Adrenal gland (tissue), 12 donors: Measurements from ENCODE around the gene SETD6. TPM values are rescaled to one million over a fixed set of nuclear protein-coding genes. Genes with fewer than 3 reads are reported as not detected.

Experiments used
- DNase-seq, 7 donors: peaks; one replicate each; pipeline ENCODE4 v3.0.0-alpha.2; 2019 to 2020
- H3K27ac ChIP-seq, 5 donors: fragments of 200-600 bp; sonication (generic) in 4 of 5; 1 replicate in 3 of 5; 2 replicates in 2 of 5; pipeline versions ENCODE4 v1.5.1 to v1.8.0; 2016 to 2020; ENCODE audit warnings: mild to moderate bottlenecking in 1 of 5
- H3K27me3 ChIP-seq: fragments of 200-600 bp; 2 replicates; pipeline ENCODE4 v1.8.0; 2021
- H3K36me3 ChIP-seq, 2 donors: fragments of 200-600 bp; replicated peaks in 1 of 2; 1 replicate in 1 of 2; 2 replicates in 1 of 2; pipeline versions ENCODE4 v1.5.1 to v1.8.0; 2018 to 2022
- H3K4me1 ChIP-seq, 2 donors: fragments of 200-600 bp; replicated peaks in 1 of 2; 1 replicate in 1 of 2; 2 replicates in 1 of 2; pipeline versions ENCODE4 v1.5.1 to v1.8.0; 2018 to 2021
- H3K4me3 ChIP-seq, 4 donors: fragments of 200-600 bp; sonication (generic) in 3 of 4; one replicate each; pipeline ENCODE4 v1.5.1; 2016 to 2018
- H3K9me3 ChIP-seq, 3 donors: fragments of 200-600 bp; sonication (generic) in 1 of 3; replicated peaks in 1 of 3; 1 replicate in 2 of 3; 2 replicates in 1 of 3; pipeline versions ENCODE4 v1.5.1 to v1.8.0; 2016 to 2021
- POLR2A ChIP-seq, 2 donors: fragments of 450-650 bp; IDR thresholded peaks; one replicate each; pipeline ENCODE4 v1.6.1; 2017; ENCODE audit warnings: antibody characterized with exemption in 2 of 2, mild to moderate bottlenecking in 2 of 2, moderate library complexity in 1 of 2
- WGBS, 4 donors: extraction: QIAGEN DNeasy Blood & Tissue Kit in 2 of 4; methylation state at CpG; one replicate each; pipeline versions ENCODE4 v1.1.5 to v1.1.7; 2013 to 2017; 5-methylcytosine and 5-hydroxymethylcytosine counted together
- intact Hi-C, 2 donors: fragments of 100-400 bp; cut with DNase I; formaldehyde crosslinking; loops; one replicate each; pipeline versions ENCODE4 v1.14.1 to v1.15.0; 2022 to 2023
- polyA plus RNA-seq, 3 donors: library from polyadenylated mRNA; stranded (reverse); fragments of 200-250 nt in 2 of 3; fragments of 350-450 nt in 1 of 3; fragmentation: Illumina TruSeq in 1 of 3; extraction: RNeasy Lipid Tissue Mini Kit (QIAGEN cat#74804) in 1 of 3; gene quantifications; one replicate each; pipeline ENCODE4 v1.2.3, GENCODE V29; 2013 to 2014
- total RNA-seq, 9 donors: library from RNA; depleted of rRNA in 4 of 9; stranded (reverse); fragments of >200 nt in 4 of 9; fragments of 120-200 nt in 1 of 9; fragmentation: NEBNext Ultra II Directional in 1 of 9; extraction: Animal tissue kit (Norgen Biotek cat#: 25700) in 1 of 9; gene quantifications; one replicate each; pipeline versions ENCODE4 v1.1.0 to v1.2.4, GENCODE V29; 2013 to 2023
- TF ChIP-seq, protein P1 (sequence below), 6 experiments: fragments of 450-650 bp in 4 of 6; fragments of 200-600 bp in 2 of 6; sonication (generic) in 1 of 6; IDR thresholded peaks; 1 replicate in 5 of 6; 2 replicates in 1 of 6; pipeline versions ENCODE4 v1.5.1 to v1.8.0; 2016 to 2021; ENCODE audit warnings: antibody characterized with exemption in 6 of 6, mild to moderate bottlenecking in 2 of 6, moderate library complexity in 1 of 6
- donor health status: healthy with polysubstance abuse.
- donor health status: Bipolar disorder and iron deficiency.
- donor health status: DM: yes; HTN: yes; CAD: no.
- donor health status: DM: no; HTN: no; CAD: no.
- donor health status: DM: no; HTN: no; CAD: no.
- donor health status: DM: yes; HTN: yes; CAD: no.

The SETD6 gene
- total and polyA plus RNA-seq, 12 donors = 14.4 to 53.8 (median 25.8) TPM

DNA sequence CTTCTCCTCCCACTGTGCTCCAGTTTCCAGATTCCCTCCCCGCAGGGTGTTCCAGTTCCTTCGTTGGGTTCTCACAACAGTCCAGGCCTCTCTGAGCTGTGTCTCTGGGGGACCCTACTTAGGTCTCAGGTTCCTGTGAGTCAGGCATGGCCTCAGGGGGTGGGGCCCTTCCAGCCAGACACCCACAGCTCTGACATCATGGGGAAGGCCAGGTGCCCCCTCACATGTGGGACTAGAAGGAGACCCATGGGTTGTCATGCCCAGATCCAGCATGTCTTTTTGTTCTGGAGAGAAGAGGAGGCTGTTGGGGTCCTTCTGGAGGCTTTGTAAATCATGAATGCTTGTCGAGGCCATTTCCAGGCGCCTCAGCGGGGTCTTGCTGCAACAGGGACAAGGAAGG lies 47.4 kb upstream of the SETD6 start:
- peaks cover 35 to 59% of the 10 kb centered on the region in 2 donors for H3K4me1 ChIP-seq
- intact Hi-C loops = no loop called here
- no peaks in the 10 kb centered on the region for H3K36me3 ChIP-seq
- TF ChIP-seq POLR2A (IDR thresholded peaks at IDR 0.05) = no peak
- TF ChIP-seq, protein P1, sequence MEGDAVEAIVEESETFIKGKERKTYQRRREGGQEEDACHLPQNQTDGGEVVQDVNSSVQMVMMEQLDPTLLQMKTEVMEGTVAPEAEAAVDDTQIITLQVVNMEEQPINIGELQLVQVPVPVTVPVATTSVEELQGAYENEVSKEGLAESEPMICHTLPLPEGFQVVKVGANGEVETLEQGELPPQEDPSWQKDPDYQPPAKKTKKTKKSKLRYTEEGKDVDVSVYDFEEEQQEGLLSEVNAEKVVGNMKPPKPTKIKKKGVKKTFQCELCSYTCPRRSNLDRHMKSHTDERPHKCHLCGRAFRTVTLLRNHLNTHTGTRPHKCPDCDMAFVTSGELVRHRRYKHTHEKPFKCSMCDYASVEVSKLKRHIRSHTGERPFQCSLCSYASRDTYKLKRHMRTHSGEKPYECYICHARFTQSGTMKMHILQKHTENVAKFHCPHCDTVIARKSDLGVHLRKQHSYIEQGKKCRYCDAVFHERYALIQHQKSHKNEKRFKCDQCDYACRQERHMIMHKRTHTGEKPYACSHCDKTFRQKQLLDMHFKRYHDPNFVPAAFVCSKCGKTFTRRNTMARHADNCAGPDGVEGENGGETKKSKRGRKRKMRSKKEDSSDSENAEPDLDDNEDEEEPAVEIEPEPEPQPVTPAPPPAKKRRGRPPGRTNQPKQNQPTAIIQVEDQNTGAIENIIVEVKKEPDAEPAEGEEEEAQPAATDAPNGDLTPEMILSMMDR (IDR thresholded peaks at IDR 0.05) = no peak
- H3K27me3 ChIP-seq = peaks cover 2% of the 10 kb centered on the region
- WGBS, 4 donors = 87 to 100% (median 94%) methylated on average over 4 to 5 of the region's 5 CpGs
- no peaks in the 10 kb centered on the region for H3K9me3 ChIP-seq
- H3K4me3 ChIP-seq = no peak overlapping the region
- peak overlapping the region in 1 of 5 donors; percentile 91 for H3K27ac ChIP-seq
- DNase-seq = no peak

DNA sequence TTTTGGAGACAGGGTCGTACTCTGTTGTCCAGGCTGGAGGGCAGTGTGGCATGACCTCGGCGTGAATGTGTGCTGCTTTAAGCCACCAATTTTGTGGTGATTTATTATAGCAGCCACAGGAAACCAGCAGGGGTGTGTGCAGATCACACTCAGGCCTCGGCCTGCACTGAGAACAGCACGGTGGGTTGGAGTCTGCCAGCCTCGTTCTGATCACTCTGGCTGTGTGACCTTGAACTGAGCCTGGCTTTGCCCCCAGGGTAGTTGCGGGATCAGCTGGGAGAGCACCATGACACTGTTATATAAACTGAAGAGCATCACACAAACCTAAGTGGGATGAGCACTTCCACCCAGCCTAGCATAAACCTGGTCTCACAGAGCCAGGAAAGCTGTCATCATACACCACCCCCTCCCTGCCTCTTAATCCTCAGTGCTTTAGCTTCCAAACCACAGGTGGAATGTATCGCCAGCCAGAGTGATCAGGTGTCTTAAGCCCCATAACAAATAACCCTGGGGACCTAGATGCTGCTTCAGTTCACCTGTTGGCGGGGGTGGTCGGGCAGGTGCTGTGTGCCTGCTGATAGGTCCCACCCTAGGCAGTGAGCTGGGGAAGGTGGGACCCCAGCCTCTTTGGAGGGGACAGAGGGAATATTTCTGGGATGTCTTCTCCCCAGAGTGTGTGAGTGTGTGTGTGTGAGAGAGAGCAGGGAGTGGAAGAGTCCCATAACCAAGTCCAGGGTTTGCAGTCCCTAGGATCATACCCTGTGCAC lies 43.9 kb upstream of the SETD6 start:
- 34 to 49% (median 41%) methylated on average over 8 to 10 of the region's 10 CpGs for WGBS, 4 donors
- H3K27ac ChIP-seq = peak overlapping the region in 3 of 5 donors; percentile 29 to 62 (median 29)
- H3K4me1 ChIP-seq = peaks cover 37 to 76% of the 10 kb centered on the region in 2 donors
- no peaks in the 10 kb centered on the region for H3K9me3 ChIP-seq
- DNase-seq = peak in 1 of 7 donors; percentile 44
- H3K36me3 ChIP-seq = no peaks in the 10 kb centered on the region
- no peak for TF ChIP-seq POLR2A (IDR thresholded peaks at IDR 0.05)
- TF ChIP-seq, protein P1 (IDR thresholded peaks at IDR 0.05) = no peak
- no peak overlapping the region for H3K4me3 ChIP-seq
- no peaks in the 10 kb centered on the region for H3K27me3 ChIP-seq
- intact Hi-C loops = no loop called here

DNA sequence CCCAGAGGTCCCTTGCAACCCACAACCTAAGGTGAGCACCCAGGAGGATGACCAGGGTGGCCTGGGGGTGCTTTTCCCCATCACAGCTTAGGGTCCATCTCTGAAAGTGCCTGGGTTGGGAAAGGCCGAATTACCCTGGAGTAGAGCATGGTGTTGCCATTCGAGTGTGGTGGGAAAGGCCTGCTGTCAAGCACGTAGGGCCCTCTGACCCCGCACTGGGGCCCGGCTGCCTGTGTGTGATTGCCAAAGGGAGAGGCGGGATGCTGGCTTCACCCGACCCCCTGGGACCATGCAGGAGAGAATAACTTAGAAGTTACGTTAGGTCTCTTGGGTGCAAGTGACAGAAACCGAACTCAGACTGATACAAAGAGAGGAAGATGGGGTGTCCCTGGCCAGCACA lies 43.1 kb upstream of the SETD6 start:
- no peak for DNase-seq

DNA sequence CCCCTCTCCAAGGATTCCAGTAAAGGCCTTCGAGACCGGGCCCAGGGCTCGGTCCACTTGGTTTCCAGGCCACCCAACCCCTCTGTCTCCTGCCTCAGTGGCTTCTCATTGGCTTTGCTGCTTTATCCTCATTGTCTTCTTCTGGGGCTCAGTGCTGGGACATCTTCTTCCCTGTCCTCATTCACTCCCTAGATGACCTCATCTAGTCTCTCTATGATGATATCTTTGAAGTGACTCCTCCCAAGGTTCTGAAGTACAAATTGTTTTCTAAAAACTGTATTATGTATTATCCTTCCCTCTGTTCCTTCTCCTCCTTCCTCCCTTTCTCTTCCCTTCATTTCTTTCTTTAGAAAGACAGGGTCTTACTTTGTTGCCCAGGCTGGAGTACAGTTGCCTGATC lies 42.5 kb upstream of the SETD6 start:
- Histone ChIP-seq H3K36me3 (no peaks in the 10 kb centered on the region), H3K4me1 (peaks cover 38 to 78% of the 10 kb centered on the region in 2 donors), H3K4me3 (no peak overlapping the region), H3K27me3 (no peaks in the 10 kb centered on the region), H3K27ac (peak overlapping the region; percentile 0 to 62 (median 29)), H3K9me3 (no peaks in the 10 kb centered on the region)
- no peak for DNase-seq
- TF ChIP-seq POLR2A (IDR thresholded peaks at IDR 0.05) = no peak
- TF ChIP-seq, protein P1 (IDR thresholded peaks at IDR 0.05) = no peak
- intact Hi-C loops = no loop called here
- 94 to 100% (median 97%) methylated on average over 3 of the region's 3 CpGs for WGBS, 4 donors

More for the DNA sequence above, 43.1 kb upstream of the SETD6 start:
- no peaks in the 10 kb centered on the region for H3K27me3 ChIP-seq
- WGBS, 4 donors = 83 to 97% (median 95%) methylated on average over 2 to 9 of the region's 9 CpGs
- TF ChIP-seq, protein P1 (IDR thresholded peaks at IDR 0.05) = no peak
- no peak for TF ChIP-seq POLR2A (IDR thresholded peaks at IDR 0.05)
- no peak overlapping the region for H3K4me3 ChIP-seq
- H3K27ac ChIP-seq = peak overlapping the region in 3 of 5 donors; percentile 29 to 62 (median 29)
- intact Hi-C loops = no loop called here
- H3K4me1 ChIP-seq = peaks cover 35 to 78% of the 10 kb centered on the region in 2 donors
- H3K9me3 ChIP-seq = no peaks in the 10 kb centered on the region
- no peaks in the 10 kb centered on the region for H3K36me3 ChIP-seq
